COLO829 (cell line): ENCODE measurements around the gene VGF.
"Not testable (repeated sequence)": the region's sequence is repeated elsewhere in the genome, so short reads cannot be mapped to it uniquely, and the experiment has no call there.

ENCODE experiments used
- DNase-seq: peaks from one replicate; pipeline ENCODE4 v3.0.0; 2012; ENCODE audit warnings: low spot score

Gene VGF

GRCh38 chr7:101116898-101117297 lies 48.5 kb downstream of the VGF start:
- DNase-seq: no peak

GRCh38 chr7:101115215-101115614 lies 50.2 kb downstream of the VGF start:
- DNase-seq: no peak

DNA sequence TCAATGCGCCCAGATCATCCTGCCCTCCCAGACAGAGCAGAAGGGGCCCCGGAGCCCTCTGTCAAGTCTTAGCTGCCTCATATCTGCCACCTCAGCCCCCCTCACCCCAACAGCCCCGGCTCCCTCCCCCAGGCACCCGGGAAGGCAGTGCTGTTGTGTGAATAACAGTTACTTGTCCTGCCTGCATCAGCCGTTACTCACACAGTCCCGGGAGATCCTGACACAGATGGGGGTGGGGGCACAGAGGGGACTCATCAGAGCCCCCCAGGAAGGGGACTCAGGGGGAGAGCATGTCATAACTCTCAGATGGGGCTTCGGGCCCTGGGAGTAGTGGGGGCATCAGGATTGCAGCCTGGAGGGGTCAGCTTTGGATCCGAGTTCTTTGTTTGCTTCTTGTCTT lies 50.9 kb downstream of the VGF start:
- no peak for DNase-seq

DNA sequence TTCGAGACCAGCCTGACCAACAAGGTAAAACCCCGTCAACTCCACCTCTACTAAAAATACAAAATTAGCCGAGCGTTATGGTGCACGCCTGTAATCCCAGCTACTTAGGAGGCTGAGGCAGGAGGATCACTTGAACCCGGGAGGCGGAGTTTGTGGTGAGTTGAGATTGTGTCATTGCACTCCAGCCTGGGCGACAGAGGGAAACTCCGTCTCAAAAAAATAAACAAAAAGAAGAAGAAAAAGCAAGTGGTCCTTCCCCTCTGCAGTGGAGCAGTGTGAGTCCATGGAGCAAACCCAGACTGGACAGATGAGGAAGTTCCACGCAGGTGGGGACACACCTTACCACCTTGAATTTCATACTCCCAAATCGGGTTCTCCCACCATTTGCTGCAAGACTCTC lies 51.5 kb downstream of the VGF start:
- DNase-seq: no peak

GRCh38 chr7:101113140-101113539 lies 52.2 kb downstream of the VGF start:
- not testable (repeated sequence) for DNase-seq
